Stimulated activated CD8-positive, alpha-beta memory T cell treated with anti-CD3 and anti-CD28 coated beads, Interleukin-4, amount 100 ng/mL, for 1 hour (primary cell): Measurements from ENCODE around the gene CHST13.

ENCODE experiments used
- DNase-seq, 2 donors: peaks; one replicate each; pipeline ENCODE4 v3.0.0-alpha.2; 2020; ENCODE audit warnings: low read depth in 2 of 2, low spot score in 1 of 2

The CHST13 gene

DNA sequence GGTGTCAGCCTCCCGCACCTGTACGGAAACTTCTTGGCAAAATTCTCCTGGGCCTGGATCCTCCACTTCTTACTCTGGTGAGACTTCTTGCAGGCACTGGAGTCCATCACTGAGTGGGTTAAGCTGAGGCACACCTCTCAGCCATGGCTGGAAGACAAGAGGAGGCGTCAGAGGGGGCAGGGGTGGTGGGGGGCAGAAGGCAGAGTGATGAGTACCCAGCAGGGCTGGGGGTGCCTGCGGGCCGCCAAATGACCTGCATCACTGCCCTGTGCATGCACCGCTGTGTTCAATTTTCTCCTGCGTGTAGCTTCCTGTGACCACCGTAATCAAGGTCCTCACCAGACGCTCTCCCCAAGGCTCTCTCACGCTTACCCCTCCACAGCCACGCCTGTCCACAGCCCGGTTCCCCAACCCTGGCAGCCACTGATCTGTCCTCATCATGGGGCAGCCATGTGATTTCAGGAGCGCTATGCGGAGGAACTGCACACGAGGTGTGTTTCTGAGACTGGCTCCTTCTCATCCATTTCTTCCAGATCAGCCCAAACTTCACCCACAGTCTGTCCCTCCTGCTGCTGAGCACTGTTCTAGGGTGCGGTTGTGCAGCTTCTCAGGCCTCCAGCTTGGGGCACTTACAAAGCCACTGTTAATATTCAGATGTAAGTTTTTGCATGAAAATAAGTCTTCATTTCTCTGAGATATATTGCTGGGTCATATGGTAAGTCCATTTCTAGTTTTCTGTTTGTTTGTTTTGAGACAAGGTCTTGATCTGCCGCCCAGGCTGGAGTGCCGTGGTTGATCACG is 29.5 kb downstream of the CHST13 start:
- no peak for DNase-seq

DNA sequence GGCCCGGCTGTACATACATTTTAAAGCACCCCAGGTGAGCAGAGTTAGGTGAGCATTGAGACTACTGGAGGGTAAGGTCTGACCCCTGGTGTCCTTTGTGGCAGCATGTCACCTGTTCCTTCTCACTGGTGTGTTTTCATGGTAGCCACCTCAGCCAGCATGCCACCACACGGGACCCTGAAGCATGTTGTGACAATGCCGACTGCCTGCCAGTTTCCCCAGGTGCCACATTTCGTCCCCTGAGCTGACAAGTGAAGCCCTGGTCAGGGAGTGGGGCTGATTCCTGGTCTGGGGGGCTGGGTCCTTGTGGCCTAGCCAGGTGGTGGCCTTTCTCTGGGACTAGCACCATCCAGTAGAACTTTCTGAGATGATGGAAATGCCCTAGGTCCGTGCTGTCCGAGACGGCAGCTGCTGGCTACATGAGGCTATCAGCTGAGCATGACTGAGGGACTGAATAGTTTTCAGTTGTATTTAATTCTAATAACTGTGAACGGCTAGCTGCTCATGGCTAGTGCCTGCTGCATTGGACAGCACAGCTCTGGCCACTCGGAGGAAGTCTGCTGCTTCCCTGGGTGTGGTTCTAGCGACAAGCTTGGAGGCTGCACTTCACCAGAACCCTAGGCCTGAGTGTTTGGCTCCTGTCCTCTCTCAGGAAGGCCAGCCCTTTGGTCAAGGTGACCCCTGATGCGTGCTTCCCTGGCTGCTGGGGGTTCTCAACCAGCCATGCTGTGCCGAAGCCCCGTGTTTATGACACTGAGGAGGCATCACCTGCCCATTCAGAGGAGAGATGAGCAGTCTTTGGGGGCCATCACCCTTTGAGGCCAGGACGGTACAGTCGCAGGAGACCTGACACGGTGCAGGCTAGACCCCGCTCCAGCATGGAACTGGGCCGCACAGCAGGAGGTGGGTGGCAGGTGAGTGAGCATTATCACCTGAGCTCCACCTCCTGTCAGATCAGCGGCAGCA is 30.9 kb downstream of the CHST13 start:
- no peak for DNase-seq

DNA sequence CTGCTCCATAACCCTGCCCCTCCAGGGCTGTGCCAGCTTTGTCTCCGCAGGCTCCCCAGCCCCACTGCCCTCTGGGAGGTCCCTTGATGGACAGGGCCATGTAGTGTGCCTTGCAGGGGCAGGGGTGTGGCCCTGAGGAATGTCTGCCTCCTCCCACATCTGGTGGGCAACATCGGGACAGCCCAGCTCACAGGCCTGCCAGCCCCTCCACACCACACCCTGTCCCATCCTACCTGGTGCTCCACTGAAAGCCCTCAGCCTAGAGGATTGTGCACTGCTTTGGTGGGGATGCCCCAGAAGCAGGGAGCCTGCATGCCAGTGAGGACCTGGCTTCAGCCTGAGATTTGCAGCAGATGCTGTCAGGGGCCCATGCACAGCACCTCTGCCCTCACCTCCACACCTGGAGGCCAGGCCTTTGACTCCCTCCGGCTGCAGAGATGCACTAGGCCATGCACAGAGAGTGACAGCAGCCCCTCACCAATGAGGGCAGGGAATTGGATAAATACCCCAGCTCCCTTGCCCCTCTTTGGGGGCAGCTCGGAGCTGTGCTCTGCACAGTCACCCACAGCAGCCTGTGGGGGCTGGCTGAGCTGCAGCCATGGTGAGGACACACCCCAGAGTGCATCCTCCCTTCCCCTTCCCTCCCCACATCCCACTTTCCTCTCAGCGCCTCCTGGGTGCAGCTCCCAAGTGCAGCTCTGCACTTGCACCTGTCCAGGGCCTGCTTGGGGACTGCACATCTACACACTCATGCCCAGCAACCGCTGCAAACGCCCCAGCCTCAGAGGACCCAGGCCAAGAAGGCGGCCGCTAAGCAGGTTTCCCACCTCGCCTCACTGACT is 32.1 kb downstream of the CHST13 start:
- no peak for DNase-seq

DNA sequence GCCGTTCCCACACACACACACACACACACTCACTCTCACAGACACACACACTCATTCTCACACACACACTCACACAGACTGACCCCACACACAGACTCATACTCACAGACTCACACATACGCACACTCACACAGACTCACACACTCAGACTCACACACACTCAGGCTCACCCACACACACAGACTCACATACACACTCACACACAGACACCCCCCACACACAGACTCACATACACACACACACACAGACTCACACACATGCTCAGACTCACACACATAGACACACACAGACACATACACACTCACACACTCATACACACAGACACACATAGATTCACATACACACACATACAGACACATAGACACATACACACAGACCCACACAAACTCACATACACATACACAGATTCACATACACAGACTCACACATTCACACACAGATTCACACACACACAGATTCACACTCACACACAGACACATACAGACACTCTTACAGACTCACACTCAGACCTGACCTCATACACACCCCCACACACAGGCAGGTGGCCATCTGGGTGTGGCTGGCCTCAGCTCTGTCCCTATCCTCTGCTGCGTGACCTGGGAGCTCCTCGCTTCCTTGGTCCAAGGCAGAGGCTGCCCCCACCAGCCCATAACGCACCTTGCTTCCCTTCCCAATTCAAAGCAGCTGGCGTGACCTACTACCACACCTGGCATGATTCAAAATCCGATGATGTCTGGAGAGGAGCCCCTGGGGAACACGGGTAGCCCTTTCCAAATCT is 32.9 kb downstream of the CHST13 start:
- DNase-seq: no peak

DNA sequence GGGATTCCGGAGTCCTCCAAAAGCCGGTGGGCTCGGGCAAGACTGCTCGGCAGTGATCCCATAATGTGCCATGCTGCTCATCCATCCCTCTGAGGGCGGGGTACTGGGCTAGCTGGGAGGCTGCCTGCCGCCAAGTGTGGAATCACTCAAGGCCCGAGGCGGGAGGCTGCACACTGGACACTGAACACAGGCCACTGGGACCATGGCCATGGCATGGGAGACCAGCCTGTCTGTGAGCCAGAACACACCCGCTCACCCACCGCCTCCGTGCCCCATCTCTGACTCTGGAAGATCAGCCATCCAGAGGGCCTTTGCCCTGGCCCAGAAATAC is 33.4 kb downstream of the CHST13 start:
- no peak for DNase-seq

DNA sequence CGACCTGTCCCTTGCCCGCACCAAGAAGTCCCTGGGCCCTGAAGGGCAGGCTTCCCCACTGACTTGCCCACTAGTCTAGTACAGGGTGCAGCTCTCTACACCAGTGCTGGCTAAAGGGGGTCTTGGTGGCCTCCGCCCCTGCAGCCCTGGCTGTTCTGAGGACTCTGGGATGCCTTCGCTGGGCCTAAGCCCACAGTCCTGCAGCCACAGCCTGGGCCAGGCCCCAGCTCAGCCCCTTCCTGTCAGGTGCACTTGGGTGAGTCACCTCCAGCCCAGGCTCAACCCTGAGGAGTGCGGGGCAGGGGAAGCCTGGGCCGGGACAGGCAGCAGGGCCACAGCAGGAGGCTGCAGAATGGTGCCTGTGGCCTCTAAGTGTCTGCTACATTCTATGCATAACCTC is 33.8 kb downstream of the CHST13 start:
- DNase-seq: no peak

DNA sequence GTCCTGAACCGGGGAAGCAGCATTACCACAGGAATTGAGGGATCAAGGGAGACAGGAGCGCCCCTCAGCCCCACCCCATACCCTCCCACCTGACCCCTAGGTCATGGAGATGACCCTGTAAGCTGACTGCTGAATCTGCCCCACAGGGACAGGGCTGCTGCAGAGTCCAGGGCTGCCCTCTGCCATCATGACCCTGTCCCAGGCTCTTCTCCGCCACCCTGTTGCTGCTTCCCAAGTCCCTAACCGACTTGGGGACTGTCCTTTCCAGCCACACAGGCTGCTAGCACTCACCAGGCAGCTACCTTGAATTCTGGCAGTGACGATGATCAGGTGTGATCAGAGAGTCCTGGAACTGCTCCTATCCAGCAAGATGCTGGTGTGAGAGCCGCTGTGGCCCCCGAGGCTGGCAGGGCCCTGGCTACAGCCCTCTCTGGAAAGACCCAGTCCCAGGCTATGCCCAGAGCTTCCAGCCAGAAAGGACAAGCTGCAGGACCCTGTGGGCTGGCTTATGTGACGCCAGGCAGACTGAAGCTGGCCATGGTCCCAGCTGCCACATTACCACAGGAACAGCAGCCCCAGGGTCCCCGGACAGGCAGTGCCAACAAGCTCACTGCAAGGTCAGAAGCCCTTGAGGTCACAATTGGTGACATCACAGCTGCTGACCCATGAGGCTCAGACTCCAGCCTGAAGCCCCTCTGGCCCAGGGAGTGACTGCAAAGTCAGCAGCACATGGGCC is 34.5 kb downstream of the CHST13 start, which contains the start of gene C3orf22:
C3orf22 (minus strand) TSS at position 597 of the 736 bp plus-strand sequence. CDS start 5,542 bp downstream, outside the sequence.
- DNase-seq: no peak

DNA sequence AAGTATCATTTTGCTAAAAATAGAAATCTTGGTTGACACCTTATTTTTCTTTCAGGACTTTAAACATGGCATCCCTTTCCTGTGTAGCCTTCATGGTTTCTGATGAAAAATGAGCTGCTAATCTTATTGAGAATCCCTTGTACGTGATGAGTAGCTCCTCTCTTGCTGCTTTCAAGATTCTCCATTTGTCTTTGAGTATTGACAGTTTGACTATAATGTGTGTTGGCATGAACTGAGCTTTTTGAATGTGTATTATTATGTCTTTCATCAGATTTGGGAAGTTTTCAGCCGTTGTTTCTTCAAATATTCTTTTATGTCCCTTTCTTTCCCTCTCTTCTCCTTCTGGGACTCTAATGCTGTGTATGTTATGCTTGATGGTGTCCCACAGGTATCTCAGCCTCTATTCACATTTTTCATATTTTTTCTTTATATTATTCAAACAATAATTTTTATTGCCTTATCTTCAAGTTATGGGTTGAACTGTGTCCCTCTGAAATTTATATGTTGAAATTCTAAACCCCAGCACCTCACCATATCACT is 38.9 kb downstream of the CHST13 start:
- DNase-seq: no peak

DNA sequence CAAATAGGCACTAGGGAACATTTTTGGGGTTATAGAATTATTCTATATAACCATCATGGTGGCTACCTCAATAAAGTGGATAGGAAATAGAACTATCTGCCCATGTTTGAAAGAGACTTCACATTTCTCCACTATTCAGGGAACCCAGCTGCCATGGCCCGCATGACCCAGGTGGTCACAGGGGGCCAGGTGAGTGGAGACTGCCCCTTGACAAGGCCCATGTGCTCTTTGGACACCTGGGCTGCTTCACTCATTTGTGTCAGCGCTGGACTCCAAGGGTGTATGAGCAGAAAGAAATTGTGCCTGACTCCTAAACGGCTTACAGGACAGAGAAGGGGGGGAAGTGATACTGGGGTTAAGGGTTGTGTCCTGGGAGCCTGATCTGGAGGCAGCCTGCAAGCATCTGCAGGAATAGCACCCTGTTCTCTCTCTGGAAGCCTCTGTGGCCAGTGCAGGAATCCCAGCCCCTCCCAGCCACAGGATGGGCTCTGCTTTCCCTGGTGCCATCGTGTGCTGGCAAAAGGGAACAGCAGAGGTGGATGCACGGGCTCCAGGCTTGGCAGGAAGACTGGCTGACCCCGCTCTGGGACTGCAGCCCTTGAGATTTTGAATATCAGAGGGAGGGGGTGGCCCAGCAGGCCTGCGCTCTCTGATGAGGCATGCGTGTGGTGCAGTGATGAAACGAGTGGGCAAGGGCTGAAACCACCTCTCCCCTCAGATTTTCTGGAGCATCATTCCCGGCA is 43.9 kb downstream of the CHST13 start:
- DNase-seq: no peak

DNA sequence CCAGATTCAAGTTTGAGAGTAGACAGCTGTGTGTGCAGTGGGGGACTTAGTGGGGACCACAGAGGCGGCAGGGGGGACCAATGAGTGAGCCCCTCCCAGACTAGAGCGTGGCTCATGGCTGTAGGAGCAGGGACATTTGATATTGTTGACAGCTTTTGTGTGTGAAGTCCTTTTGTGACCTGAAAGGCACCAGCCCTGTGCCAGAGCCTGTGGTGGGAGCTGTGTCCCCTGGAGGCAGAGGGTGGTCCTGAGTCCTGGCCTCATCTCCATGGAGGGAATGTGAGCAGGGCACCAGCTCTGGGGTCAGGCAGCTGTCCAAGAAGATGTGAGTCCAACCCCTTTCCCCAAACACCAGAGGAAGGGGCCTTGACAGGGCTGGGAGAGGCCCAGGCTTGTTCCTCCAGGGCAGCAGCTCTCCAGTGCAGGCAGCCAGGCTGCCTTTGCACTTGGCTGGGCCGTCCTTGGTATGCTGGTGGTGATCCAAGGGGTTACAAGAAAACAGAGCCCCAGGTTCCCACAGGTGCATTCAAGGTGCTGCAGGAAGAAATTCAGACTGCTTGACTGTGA is 44.9 kb downstream of the CHST13 start:
- no peak for DNase-seq

DNA sequence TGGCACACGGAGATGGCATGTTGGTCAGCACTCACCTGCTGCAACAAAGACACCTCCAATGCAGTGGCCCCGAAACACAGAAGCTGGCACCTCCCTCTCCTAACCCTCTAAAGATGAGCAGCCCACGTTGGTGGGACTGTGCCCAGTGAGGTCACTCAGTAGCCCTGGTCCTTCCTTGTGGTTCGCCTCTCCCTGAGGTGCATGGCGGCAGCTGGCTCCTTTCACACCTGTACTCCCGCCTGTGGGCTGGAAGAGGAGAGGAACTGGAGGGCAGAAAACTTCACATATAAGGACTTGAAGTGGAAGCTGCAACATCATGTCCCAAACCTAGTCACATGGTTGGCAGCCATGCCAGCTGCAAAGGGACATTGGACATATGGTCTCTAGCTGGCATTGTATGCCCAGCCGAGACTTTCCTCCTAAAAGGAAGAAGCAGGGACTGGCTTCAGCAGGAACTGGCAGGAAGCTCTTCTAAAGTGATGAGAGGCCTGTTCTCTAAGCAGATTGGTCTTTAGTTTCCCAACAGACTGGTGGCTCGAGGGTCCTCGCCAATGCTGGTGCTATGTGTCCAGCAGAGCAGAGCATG is 45.5 kb downstream of the CHST13 start:
- no peak for DNase-seq

DNA sequence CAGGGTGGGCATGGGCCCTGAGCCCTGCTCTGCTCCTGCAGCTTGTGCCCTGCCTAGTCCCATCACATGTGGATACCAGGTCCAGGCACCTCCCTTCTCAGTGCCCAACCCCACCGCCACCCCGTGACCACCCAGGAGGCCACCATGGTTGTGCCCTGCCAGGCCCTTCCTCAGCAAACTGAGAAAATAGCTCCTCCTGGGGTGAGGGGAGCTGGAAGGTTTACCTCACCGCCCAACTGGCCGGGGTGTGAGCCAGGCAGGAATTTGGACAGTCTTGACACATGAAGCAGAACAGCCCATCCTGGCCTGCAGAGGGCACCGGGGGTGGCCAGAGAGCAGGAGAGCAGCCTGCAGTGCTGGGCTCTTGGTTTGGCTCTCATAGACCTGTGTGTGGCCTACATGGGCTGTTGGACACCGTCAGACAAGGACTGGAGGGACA is 46.2 kb downstream of the CHST13 start:
- DNase-seq: no peak

DNA sequence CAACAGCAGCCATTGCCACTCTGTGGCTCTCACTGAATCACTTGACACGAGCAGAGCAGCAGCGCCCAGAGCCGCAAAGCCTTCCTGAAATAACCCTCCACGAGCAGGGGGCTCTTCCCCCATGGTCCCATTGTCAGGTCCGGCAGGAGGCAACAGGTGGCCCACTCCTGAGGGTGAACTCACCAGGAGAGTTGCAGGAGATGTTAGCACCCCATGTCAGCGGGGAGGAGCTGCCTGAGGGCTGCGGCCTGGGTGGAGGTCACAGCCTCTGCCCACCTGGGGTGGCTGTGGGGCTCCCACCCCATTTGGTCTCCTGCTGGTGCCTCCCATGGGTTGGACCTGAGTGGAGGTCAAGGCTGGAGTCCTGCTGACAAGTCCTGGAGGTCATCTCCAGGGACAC is 47.1 kb downstream of the CHST13 start:
- no peak for DNase-seq

DNA sequence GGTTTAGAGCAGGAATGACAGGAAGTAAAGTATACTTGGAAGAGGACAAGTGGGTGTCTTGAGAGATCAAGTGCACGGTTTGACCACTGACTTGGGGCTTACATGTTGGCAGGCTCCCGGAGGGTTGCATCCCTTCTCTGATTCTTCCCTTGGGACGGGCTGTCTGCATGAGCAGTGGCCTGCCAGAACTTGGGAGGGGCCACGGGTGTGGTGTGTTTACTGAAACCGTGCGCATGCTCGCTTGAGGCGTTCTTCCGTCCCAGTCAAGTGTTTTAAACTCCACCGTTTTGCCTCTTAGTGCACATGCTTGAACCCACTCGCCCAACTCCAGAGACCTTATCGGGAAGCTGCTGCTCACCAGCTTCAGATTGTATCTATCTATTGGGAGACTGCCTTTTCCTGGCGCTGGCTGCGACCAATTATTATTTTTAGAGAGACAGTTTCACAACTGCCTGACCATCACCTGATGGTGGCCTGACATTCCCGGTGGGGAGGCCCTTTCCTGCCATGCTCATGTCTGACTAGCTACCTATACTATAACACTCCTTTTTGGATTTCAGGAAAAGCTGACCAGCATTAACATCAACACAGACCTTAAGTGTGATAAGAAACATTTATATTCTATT is 49.6 kb downstream of the CHST13 start:
- DNase-seq: no peak

DNA sequence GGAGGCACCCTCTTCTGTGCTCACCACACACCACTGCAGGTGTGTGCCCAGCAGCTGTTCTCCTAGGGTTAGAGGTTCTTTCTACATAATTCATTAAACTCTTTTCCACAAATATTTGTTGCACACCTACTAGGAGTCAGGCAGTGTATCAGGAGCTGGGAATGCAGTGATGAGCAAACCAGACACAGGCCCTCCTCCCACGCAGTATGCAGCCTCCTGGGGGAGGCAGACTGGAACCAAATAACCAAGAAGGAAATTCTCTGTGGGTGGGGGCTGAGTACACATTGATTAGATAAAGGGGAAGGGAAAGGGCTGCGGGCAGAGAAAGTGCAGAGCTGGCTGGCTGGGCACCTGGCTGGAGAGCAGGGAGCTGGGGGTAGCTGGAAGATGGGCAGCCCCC is 53.3 kb downstream of the CHST13 start:
- DNase-seq: no peak

DNA sequence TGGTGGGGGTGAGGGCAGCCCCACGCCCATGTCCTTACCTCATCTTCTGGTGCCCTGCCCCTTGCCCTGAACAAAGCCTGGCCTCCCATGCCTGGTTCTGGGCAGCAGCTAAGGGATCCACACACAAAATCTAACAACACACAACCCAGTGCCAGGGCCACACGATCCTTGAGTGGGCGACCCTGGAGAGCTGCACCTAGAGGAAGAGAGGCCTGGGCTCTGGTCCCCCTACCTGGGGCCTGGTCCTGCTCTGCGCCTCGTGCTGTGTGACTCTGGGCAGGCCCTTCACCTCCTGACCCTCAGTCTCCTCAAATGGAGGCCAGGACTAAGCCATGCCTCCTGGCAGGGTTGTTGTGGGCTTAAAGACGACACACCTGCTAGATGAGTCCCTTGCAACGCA is 54.7 kb downstream of the CHST13 start:
- DNase-seq: no peak

DNA sequence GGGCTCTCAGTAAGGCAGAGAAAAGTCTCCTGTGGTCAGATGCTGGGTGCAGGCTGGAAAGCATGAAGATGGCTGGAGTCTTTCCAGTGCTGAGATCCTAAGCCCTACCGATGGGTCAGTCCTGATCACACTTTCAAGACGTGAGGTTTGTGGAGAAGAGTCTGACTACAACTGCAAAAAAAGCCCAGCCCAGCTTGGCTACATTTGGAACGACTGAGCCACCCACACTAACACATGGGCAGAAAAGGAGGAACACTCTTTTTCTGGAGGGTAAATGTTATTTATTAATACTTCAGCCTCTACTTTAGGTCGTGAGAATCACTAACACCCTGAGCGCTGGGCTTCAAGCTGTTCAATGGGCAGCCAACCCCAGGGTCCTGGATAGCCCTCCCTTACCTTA is 56.8 kb downstream of the CHST13 start:
- no peak for DNase-seq

DNA sequence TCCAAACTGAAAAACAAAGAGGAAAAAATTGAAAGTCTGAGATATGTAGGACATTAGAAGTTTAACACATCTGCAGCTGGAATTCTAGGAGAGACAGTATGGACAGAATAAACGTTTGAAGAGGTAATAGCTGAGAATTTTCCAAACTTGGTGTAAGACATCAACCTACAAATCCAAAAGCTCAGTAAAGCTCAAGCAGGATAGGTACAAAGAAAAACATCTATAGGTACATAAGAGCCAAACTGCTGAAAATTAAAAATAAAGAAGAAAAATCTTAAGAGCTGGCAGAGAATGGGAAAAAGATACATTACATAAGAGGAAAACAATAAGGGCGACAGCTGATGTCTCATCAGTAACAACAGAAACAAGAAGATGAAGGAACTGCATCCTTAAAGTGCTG is 57.6 kb downstream of the CHST13 start:
- DNase-seq: no peak
